Measurements from ENCODE around the gene LDB1. TPM values are rescaled to one million over a fixed set of nuclear protein-coding genes. Genes with fewer than 3 reads are reported as not detected.

Gene LDB1
- total and polyA plus RNA-seq, 2 of the 13 experiments (the other 11 are each of a cell fraction or from before 2014, with no cell fraction given) = 17.2 to 45.5 TPM

GRCh38 chr10:102064868-102065560 lies 55.2 kb downstream of the LDB1 start, which contains the start of gene HPS6 (continued):
- peak; percentile 73; the same call in 1 of the 2 replicates for TF ChIP-seq GMEB1 (CRISPR knock-in tag; IDR thresholded peaks at IDR 0.05; ENCODE audit: borderline replicate concordance)
- TF ChIP-seq ZBTB46 (CRISPR knock-in tag; IDR thresholded peaks at IDR 0.05; ENCODE audit: borderline replicate concordance) = no peak
- TF ChIP-seq ARNTL (CRISPR knock-in tag; IDR thresholded peaks at IDR 0.05) = peak; percentile 37; the same call in 1 of the 2 replicates
- TF ChIP-seq ZNF512B (CRISPR knock-in tag; IDR thresholded peaks at IDR 0.05; ENCODE audit: borderline replicate concordance) = no peak
- TF ChIP-seq SIN3A (IDR thresholded peaks at IDR 0.05; ENCODE audit: borderline replicate concordance, low read depth, low read length) = peak; percentile 89; the same call in 1 of the 2 replicates
- peak; percentile 30; the same call in 1 of the 2 replicates for TF ChIP-seq KDM5B (CRISPR knock-in tag; IDR thresholded peaks at IDR 0.05; ENCODE audit: borderline replicate concordance)
- TF ChIP-seq SALL1 (CRISPR knock-in tag; IDR thresholded peaks at IDR 0.05) = peak; percentile 59
- TF ChIP-seq POLR2AphosphoS5 (IDR thresholded peaks at IDR 0.05; ENCODE audit: low read depth, low read length) = peak; percentile 85
- TF ChIP-seq ZNF44 (CRISPR knock-in tag; IDR thresholded peaks at IDR 0.05) = 0 out of 2 replicates have a peak, but pooled peaks have one; percentile 31
- TF ChIP-seq ZNF777 (CRISPR knock-in tag; IDR thresholded peaks at IDR 0.05) = no peak; the same call in 1 of the 2 replicates
- no peak for TF ChIP-seq NRL (CRISPR knock-in tag; IDR thresholded peaks at IDR 0.05; ENCODE audit: borderline replicate concordance)
- no peak for TF ChIP-seq TRIM22 (IDR thresholded peaks at IDR 0.05)
- TF ChIP-seq ZFP36L2 (CRISPR knock-in tag; IDR thresholded peaks at IDR 0.05) = no peak
- TF ChIP-seq ZIK1 (CRISPR knock-in tag; IDR thresholded peaks at IDR 0.05; ENCODE audit: borderline replicate concordance, low read depth) = peak; percentile 78; the same call in 1 of the 2 replicates
- TF ChIP-seq ARNT2 (CRISPR knock-in tag; IDR thresholded peaks at IDR 0.05; ENCODE audit: low read depth) = peak; percentile 56; the same call in 1 of the 2 replicates
- peak; percentile 48; the same call in 1 of the 2 replicates for TF ChIP-seq HES4 (CRISPR knock-in tag; IDR thresholded peaks at IDR 0.05; ENCODE audit: borderline replicate concordance)
- peak; percentile 91; the same call in 1 of the 2 replicates for TF ChIP-seq ZNF547 (CRISPR knock-in tag; IDR thresholded peaks at IDR 0.05)
- TF ChIP-seq FOXO1 (CRISPR knock-in tag; IDR thresholded peaks at IDR 0.05) = peak; percentile 8; the same call in 1 of the 2 replicates
- peak; percentile 67; the same call in 1 of the 2 replicates for TF ChIP-seq ZFP91 (CRISPR knock-in tag; IDR thresholded peaks at IDR 0.05; ENCODE audit: borderline replicate concordance)
